AG04450 (cell line): ENCODE data around the gene DOCK6. TPM values are rescaled to one million over a fixed set of nuclear protein-coding genes. Genes with fewer than 3 reads are reported as not detected.

Source experiments
- CTCF ChIA-PET: fragments of 300-600, 350-600 bp; formaldehyde crosslinking; extraction: SDS; loops from one replicate; lab custom pipeline; 2022; ENCODE audit warnings: antibody characterized with exemption, inconsistent platforms; lab: Charles Lee
- POLR2A ChIA-PET: fragments of 350-600 bp; formaldehyde crosslinking; extraction: SDS; loops from one replicate; lab custom pipeline; 2021; ENCODE audit warnings: antibody characterized with exemption, inconsistent platforms; lab: Yijun Ruan, JAX
- DNase-seq: peaks from one replicate; pipeline ENCODE4 v3.0.0-alpha.2; 2011; ENCODE audit warnings: low read depth, low spot score
- H3K27ac ChIP-seq: one replicate; pipeline ENCODE4 v1.5.1; 2012; ENCODE audit warnings: low read depth, low read length, control low read depth
- H3K27me3 ChIP-seq: one replicate; pipeline ENCODE4 v1.6.0; 2012; ENCODE audit warnings: low read length; ENCODE audit not compliant: control insufficient read depth, insufficient read depth
- H3K4me3 ChIP-seq: 2 replicates; pipeline ENCODE4 v1.5.1; 2011; ENCODE audit warnings: mild to moderate bottlenecking, low read depth, low read length, control low read depth
- H3K9me3 ChIP-seq: 2 replicates; pipeline ENCODE4 v1.5.1; 2012; ENCODE audit warnings: low read length; ENCODE audit not compliant: control insufficient read depth, insufficient read depth
- polyA plus RNA-seq: library from polyadenylated mRNA; depleted of rRNA; stranded (reverse); fragments of >200 nt; gene quantifications from 2 replicates; pipeline ENCODE4 v1.2.3, GENCODE V29; 2011
- TF ChIP-seq, protein P1 (sequence below): IDR thresholded peaks from 2 replicates; pipeline ENCODE4 v1.5.1; 2011; ENCODE audit warnings: low read depth, low read length, control low read depth, inconsistent platforms

DOCK6 gene
- polyA plus RNA-seq, 1 experiment, result 8.9 TPM

GRCh38 chr19:11293433-11294389, 31.4 kb upstream of the DOCK6 start:
- Histone ChIP-seq H3K27ac (peak overlapping the region; percentile 21), H3K9me3 (no peaks in the 10 kb centered on the region), H3K27me3 (no peaks in the 10 kb centered on the region), H3K4me3 (peak overlapping the region; percentile 45)
- CTCF ChIA-PET, result interaction anchor here (0.6 to 2.3 kb wide), 41 partner anchors 9 to 443 kb away, joined by 3 to 21 read pairs (median 5); partner anchors contain the start of genes CCDC159, ELAVL3, EPOR and ODAD3
- DNase-seq, result peak; percentile 72
- TF ChIP-seq, protein P1, sequence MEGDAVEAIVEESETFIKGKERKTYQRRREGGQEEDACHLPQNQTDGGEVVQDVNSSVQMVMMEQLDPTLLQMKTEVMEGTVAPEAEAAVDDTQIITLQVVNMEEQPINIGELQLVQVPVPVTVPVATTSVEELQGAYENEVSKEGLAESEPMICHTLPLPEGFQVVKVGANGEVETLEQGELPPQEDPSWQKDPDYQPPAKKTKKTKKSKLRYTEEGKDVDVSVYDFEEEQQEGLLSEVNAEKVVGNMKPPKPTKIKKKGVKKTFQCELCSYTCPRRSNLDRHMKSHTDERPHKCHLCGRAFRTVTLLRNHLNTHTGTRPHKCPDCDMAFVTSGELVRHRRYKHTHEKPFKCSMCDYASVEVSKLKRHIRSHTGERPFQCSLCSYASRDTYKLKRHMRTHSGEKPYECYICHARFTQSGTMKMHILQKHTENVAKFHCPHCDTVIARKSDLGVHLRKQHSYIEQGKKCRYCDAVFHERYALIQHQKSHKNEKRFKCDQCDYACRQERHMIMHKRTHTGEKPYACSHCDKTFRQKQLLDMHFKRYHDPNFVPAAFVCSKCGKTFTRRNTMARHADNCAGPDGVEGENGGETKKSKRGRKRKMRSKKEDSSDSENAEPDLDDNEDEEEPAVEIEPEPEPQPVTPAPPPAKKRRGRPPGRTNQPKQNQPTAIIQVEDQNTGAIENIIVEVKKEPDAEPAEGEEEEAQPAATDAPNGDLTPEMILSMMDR, result peak; percentile 97
- POLR2A ChIA-PET, result interaction anchor here (0.7 to 1.0 kb wide), 7 partner anchors 24 to 189 kb away, joined by 3 to 13 read pairs (median 6); partner anchors contain the start of genes RAB3D and SWSAP1

GRCh38 chr19:11291991-11292390, 29.7 kb upstream of the DOCK6 start:
- H3K27ac ChIP-seq, result no peak overlapping the region
- no peaks in the 10 kb centered on the region for H3K27me3 ChIP-seq
- TF ChIP-seq, protein P1, result no peak
- POLR2A ChIA-PET, result no interaction called here
- H3K9me3 ChIP-seq, result no peaks in the 10 kb centered on the region
- CTCF ChIA-PET, result interaction anchor here (0.7 to 0.9 kb wide), 4 partner anchors 9 to 178 kb away, joined by 3 to 8 read pairs (median 5); no protein-coding TSS in a partner anchor
- no peak overlapping the region for H3K4me3 ChIP-seq
- no peak for DNase-seq

DNA sequence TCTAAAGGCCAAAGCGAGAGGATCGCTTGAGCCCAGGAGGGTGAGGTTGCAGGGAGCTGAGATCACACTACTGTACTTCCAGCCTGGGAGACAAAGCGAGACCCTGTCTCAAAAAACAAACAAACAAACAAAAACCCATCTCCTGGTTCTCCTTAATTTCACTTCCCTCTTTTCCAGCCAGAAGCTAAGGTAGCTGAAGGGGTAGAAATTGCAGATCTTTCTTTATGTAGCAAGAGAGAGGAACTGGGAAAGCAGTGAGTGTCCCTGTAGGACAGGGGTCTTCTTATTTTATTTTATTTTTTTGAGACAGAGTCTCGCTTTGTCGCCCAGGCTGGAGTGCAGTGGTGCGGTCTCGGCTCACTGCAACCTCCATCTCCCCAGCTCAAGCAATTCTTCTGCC, 29.1 kb upstream of the DOCK6 start:
- CTCF ChIA-PET, result interaction anchor here (0.7 kb wide), 1 partner anchor 270 kb away, joined by 3 read pairs; no protein-coding TSS in a partner anchor
- POLR2A ChIA-PET, result no interaction called here

GRCh38 chr19:11290256-11290655, 27.9 kb upstream of the DOCK6 start:
- POLR2A ChIA-PET, result interaction anchor here (0.7 kb wide), 1 partner anchor 426 kb away, joined by 5 read pairs; no protein-coding TSS in a partner anchor
- TF ChIP-seq, protein P1, result no peak
- H3K27me3 ChIP-seq, result no peaks in the 10 kb centered on the region
- no peaks in the 10 kb centered on the region for H3K9me3 ChIP-seq
- no peak for DNase-seq
- CTCF ChIA-PET, result interaction anchor here (0.6 to 2.3 kb wide), 6 partner anchors 23 to 192 kb away, joined by 3 to 12 read pairs (median 6); no protein-coding TSS in a partner anchor
- no peak overlapping the region for H3K27ac ChIP-seq
- no peak overlapping the region for H3K4me3 ChIP-seq

More for the DNA sequence above, 29.1 kb upstream of the DOCK6 start:
- no peak for DNase-seq
- no peak overlapping the region for H3K27ac ChIP-seq
- no peaks in the 10 kb centered on the region for H3K9me3 ChIP-seq
- TF ChIP-seq, protein P1, result no peak
- no peak overlapping the region for H3K4me3 ChIP-seq
- H3K27me3 ChIP-seq, result no peaks in the 10 kb centered on the region
